Caco-2 (cell line): ENCODE data around the gene ZNF559. TPM values are rescaled to one million over a fixed set of nuclear protein-coding genes. Genes with fewer than 3 reads are reported as not detected.

Experiments
- BruUV-seq: library from RNA; stranded (reverse); fragments of 400-500 nt; replicated peaks from 2 replicates; lab custom pipeline; 2021; lab: Mats Ljungman, UMichigan
- CTCF ChIA-PET: fragments of 300-600 bp; sonication (Branson Sonifier 250); formaldehyde crosslinking; loops from one replicate; lab custom pipeline; 2022; ENCODE audit warnings: antibody characterized with exemption; lab: Charles Lee
- POLR2A ChIA-PET: fragments of 300-600 bp; sonication (Branson Sonifier 250); formaldehyde crosslinking; loops from one replicate; lab custom pipeline; 2022; ENCODE audit warnings: antibody characterized with exemption; lab: Charles Lee
- DNase-seq, 2 experiments: peaks; one replicate each; pipeline versions ENCODE4 v3.0.0 to v3.0.0-alpha.2; 2020 to 2022
- H3K27me3 ChIP-seq: replicated peaks from 2 replicates; pipeline ENCODE4 v1.6.0; 2011; ENCODE audit warnings: low read length; ENCODE audit not compliant: control insufficient read depth, insufficient read depth
- H3K36me3 ChIP-seq: 2 replicates; pipeline ENCODE4 v1.5.1; 2011; ENCODE audit warnings: low read length; ENCODE audit not compliant: control insufficient read depth, insufficient read depth
- H3K4me1 ChIP-seq: fragments of 250-450 bp; sonication (Bioruptor Pico); 2 replicates; pipeline ENCODE4 v1.5.1; 2020; ENCODE audit warnings: mild to moderate bottlenecking
- H3K4me3 ChIP-seq: 2 replicates; pipeline ENCODE4 v1.5.1; 2011; ENCODE audit warnings: low read depth, mild to moderate bottlenecking, control low read depth, low read length
- H3K9me3 ChIP-seq: fragments of 250-450 bp; sonication (Bioruptor Pico); 2 replicates; pipeline ENCODE4 v1.5.1; 2020; ENCODE audit warnings: mild to moderate bottlenecking, moderate library complexity
- H3K27ac Mint-ChIP-seq: one replicate; pipeline ENCODE4 v1.8.0; 2022; ENCODE audit warnings: mixed read lengths; ENCODE audit not compliant: unreplicated experiment
- H3K27me3 Mint-ChIP-seq: one replicate; pipeline ENCODE4 v1.8.0; 2022; ENCODE audit warnings: mixed read lengths; ENCODE audit not compliant: insufficient read depth, unreplicated experiment
- H3K36me3 Mint-ChIP-seq: one replicate; pipeline ENCODE4 v1.8.0; 2022; ENCODE audit warnings: mild to moderate bottlenecking, mixed read lengths; ENCODE audit not compliant: insufficient read depth, unreplicated experiment
- H3K4me1 Mint-ChIP-seq: one replicate; pipeline ENCODE4 v1.8.0; 2022; ENCODE audit warnings: low read depth, mixed read lengths; ENCODE audit not compliant: unreplicated experiment
- H3K4me3 Mint-ChIP-seq: one replicate; pipeline ENCODE4 v1.8.0; 2022; ENCODE audit warnings: mild to moderate bottlenecking, moderate library complexity, mixed read lengths; ENCODE audit not compliant: unreplicated experiment
- H3K9me3 Mint-ChIP-seq: one replicate; pipeline ENCODE4 v1.8.0; 2022; ENCODE audit warnings: mixed read lengths; ENCODE audit not compliant: unreplicated experiment
- intact Hi-C: fragments of 100-400 bp; cut with micrococcal nuclease; formaldehyde crosslinking; loops from one replicate; pipeline ENCODE4 v1.10.0; 2022; ENCODE audit not compliant: unreplicated experiment
- total RNA-seq: library from RNA; stranded (reverse); gene quantifications from 2 replicates; pipeline ENCODE4 v1.2.3, GENCODE V29; 2022
- TF ChIP-seq, protein P1 (sequence below), 2 experiments: fragments of 200-600 bp in 1 of 2; IDR thresholded peaks; 1 replicate in 1 of 2; 2 replicates in 1 of 2; pipeline versions ENCODE4 v1.5.1 to v1.8.0; 2011 to 2022; ENCODE audit warnings: antibody characterized with exemption in 1 of 2, control low read depth in 1 of 2, inconsistent platforms in 1 of 2, low read depth in 1 of 2, low read length in 1 of 2, mild to moderate bottlenecking in 1 of 2, moderate library complexity in 1 of 2; ENCODE audit not compliant: insufficient read depth in 1 of 2, severe bottlenecking in 1 of 2, unreplicated experiment in 1 of 2

ZNF559 gene
- total RNA-seq, 1 experiment from 2014 or later: 5.4 TPM

GRCh38 chr19:9354651-9355050 lies 30.7 kb downstream of the ZNF559 start:
- Mint-ChIP-seq H3K4me1 (no peaks in the 10 kb centered on the region), H3K27me3 (no peaks in the 10 kb centered on the region), H3K4me3 (no peak overlapping the region), H3K27ac (no peak overlapping the region), H3K9me3 (peaks cover 21% of the 10 kb centered on the region), H3K36me3 (peaks cover 5% of the 10 kb centered on the region)
- no peak overlapping the region for H3K4me3 ChIP-seq
- intact Hi-C loops: no loop called here
- TF ChIP-seq, protein P1, sequence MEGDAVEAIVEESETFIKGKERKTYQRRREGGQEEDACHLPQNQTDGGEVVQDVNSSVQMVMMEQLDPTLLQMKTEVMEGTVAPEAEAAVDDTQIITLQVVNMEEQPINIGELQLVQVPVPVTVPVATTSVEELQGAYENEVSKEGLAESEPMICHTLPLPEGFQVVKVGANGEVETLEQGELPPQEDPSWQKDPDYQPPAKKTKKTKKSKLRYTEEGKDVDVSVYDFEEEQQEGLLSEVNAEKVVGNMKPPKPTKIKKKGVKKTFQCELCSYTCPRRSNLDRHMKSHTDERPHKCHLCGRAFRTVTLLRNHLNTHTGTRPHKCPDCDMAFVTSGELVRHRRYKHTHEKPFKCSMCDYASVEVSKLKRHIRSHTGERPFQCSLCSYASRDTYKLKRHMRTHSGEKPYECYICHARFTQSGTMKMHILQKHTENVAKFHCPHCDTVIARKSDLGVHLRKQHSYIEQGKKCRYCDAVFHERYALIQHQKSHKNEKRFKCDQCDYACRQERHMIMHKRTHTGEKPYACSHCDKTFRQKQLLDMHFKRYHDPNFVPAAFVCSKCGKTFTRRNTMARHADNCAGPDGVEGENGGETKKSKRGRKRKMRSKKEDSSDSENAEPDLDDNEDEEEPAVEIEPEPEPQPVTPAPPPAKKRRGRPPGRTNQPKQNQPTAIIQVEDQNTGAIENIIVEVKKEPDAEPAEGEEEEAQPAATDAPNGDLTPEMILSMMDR (IDR thresholded peaks at IDR 0.05; ENCODE audit: insufficient read depth in 1 of 2, low read depth in 1 of 2, low read length in 1 of 2, severe bottlenecking in 1 of 2, unreplicated experiment in 1 of 2): no peak
- no peaks in the 10 kb centered on the region for H3K4me1 ChIP-seq
- no peaks in the 10 kb centered on the region for H3K36me3 ChIP-seq
- ChIA-PET CTCF (no interaction called here), POLR2A (no interaction called here)
- no peak for DNase-seq
- H3K9me3 ChIP-seq: no peaks in the 10 kb centered on the region
- no TSS peak for BruUV-seq
- no peaks in the 10 kb centered on the region for H3K27me3 ChIP-seq

DNA sequence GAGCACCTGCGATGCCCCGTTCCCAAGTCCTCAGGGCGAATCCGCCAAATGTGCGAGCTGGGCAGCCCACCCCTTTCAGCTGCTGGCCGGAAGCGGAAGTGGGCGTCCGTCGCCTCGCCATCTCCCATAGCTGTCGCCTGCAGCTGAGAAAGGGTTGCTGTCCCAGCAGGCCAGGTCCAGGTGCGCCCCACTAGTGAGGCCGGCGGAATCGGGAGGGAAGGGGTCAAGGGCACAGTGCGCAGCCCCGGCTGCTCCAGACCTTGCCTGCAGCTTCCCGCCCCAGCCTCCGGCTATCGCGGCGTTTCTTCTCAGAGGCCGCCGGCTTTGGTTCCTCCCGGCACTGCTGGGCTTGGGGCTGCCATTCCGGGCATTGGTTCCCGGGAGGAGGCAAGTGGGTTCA lies 38.9 kb downstream of the ZNF559 start, which contains the start of gene ZNF177:
Gene ZNF177, plus strand, starts transcription at position 109 of the 400 bp plus-strand sequence. CDS start 15,299 bp downstream, outside the sequence.
- intact Hi-C loops: no loop called here
- ChIA-PET CTCF (no interaction called here), POLR2A (no interaction called here)
- Mint-ChIP-seq H3K36me3 (no peaks in the 10 kb centered on the region), H3K27me3 (no peaks in the 10 kb centered on the region), H3K4me3 (no peak within 1 kb of the TSS), H3K4me1 (no peaks in the 10 kb centered on the region), H3K27ac (no peak within 1 kb of the TSS), H3K9me3 (peaks cover 39% of the 10 kb centered on the region)
- TF ChIP-seq, protein P1 (IDR thresholded peaks at IDR 0.05; ENCODE audit: insufficient read depth in 1 of 2, low read depth in 1 of 2, low read length in 1 of 2, severe bottlenecking in 1 of 2, unreplicated experiment in 1 of 2): no peak
- DNase-seq: no peak
- no peaks in the 10 kb centered on the region; the same call in 1 of the 2 replicates for H3K9me3 ChIP-seq
- no peaks in the 10 kb centered on the region for H3K36me3 ChIP-seq
- no peaks in the 10 kb centered on the region for H3K4me1 ChIP-seq
- H3K4me3 ChIP-seq: no peak within 1 kb of the TSS
- no TSS peak for BruUV-seq
- H3K27me3 ChIP-seq: no peaks in the 10 kb centered on the region

DNA sequence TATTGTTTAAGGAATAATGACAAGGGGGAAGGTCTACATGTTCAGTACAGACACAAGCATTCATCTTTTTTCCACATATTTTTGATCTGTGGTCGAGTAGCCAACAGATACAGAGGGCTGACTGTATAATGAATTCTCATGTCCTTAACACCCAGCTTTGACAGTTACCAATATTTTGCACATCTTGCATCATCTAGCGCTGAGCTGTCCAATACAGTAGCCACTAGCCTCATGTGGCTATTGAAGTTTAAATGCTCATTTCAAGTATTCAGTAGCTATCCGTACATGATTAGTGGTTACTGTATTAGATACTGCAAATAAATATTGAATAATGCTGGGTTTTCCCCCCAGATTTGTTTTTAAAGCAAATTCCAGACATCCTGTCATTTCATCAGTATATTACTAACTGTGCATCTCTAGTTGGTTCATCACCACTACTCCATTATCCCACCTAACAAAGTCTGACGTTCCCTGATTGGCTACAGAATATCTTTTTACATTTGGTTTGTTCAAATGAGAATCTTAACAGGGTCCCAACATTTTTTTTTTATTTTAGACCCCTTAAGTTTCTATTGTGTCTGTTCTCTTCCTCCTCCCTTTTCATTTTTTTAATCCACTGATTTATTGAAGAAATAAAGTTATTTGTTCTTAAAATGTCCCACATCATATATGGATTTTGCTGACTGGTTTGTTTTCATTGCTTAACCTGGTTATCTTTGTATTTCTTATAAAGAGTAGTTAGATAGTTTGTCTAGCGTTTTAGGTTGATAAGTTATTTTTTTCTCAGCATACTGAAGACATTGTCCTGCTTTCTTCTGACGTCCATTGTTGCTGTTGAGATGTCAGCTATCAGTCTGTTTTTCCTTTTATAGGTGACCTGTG lies 47.0 kb downstream of the ZNF559 start:
- Mint-ChIP-seq H3K4me1 (no peaks in the 10 kb centered on the region), H3K9me3 (peaks cover 49% of the 10 kb centered on the region), H3K27ac (no peak overlapping the region), H3K36me3 (no peaks in the 10 kb centered on the region), H3K27me3 (no peaks in the 10 kb centered on the region), H3K4me3 (no peak overlapping the region)
- ChIA-PET POLR2A (no interaction called here), CTCF (no interaction called here)
- BruUV-seq: no TSS peak
- no peaks in the 10 kb centered on the region for H3K36me3 ChIP-seq
- TF ChIP-seq, protein P1 (IDR thresholded peaks at IDR 0.05; ENCODE audit: insufficient read depth in 1 of 2, low read depth in 1 of 2, low read length in 1 of 2, severe bottlenecking in 1 of 2, unreplicated experiment in 1 of 2): no peak
- H3K9me3 ChIP-seq: no peaks in the 10 kb centered on the region; the same call in 1 of the 2 replicates
- H3K4me3 ChIP-seq: no peak overlapping the region
- DNase-seq: no peak
- no peaks in the 10 kb centered on the region for H3K4me1 ChIP-seq
- intact Hi-C loops: no loop called here
- H3K27me3 ChIP-seq: no peaks in the 10 kb centered on the region
